HepG2 (cell line): ENCODE results near the gene TRPV4. TPM values are rescaled to one million over a fixed set of nuclear protein-coding genes. Genes with fewer than 3 reads are reported as not detected.
A peak's percentile ranks its signal among the peaks of the same experiment; 100 is the strongest.

Source experiments
- CHCHD3 ChIP-seq: sonication (generic); formaldehyde crosslinking; IDR thresholded peaks from 2 replicates; pipeline ENCODE4 v1.8.0; 2022; ENCODE audit warnings: mild to moderate bottlenecking, missing genetic modification reagents, moderate library complexity
- HNRNPUL1 ChIP-seq: fragments of 200-400 bp; formaldehyde crosslinking; IDR thresholded peaks from 2 replicates; pipeline ENCODE4 v1.6.1; 2017; ENCODE audit warnings: low read depth, mild to moderate bottlenecking, low read length, moderate library complexity
- KDM3A ChIP-seq: IDR thresholded peaks from 2 replicates; pipeline ENCODE4 v1.6.1; 2018; ENCODE audit warnings: low read depth, missing compliant biosample characterization
- KLF13 ChIP-seq: sonication (generic); formaldehyde crosslinking; IDR thresholded peaks from 2 replicates; pipeline ENCODE4 v1.4.0; 2020; ENCODE audit warnings: mild to moderate bottlenecking, missing genetic modification reagents
- ONECUT2 ChIP-seq: sonication (generic); formaldehyde crosslinking; IDR thresholded peaks from 2 replicates; pipeline ENCODE4 v1.4.0; 2020; ENCODE audit warnings: missing genetic modification reagents
- PHB2 ChIP-seq: fragments of 450-650 bp; IDR thresholded peaks from 2 replicates; pipeline ENCODE4 v1.6.1; 2018; ENCODE audit not compliant: partially characterized antibody
- SMARCC2 ChIP-seq: fragments of 450-650 bp; IDR thresholded peaks from 2 replicates; pipeline ENCODE4 v1.6.1; 2017; ENCODE audit warnings: antibody characterized with exemption, mild to moderate bottlenecking
- TCF7L2 ChIP-seq: IDR thresholded peaks from 2 replicates; pipeline ENCODE4 v1.6.1; 2011; ENCODE audit warnings: mild to moderate bottlenecking, low read depth, low read length, moderate library complexity
- TEAD2 ChIP-seq: sonication (generic); formaldehyde crosslinking; IDR thresholded peaks from 2 replicates; pipeline ENCODE4 v1.9.0; 2021; ENCODE audit warnings: missing genetic modification reagents
- YY1 ChIP-seq: IDR thresholded peaks from 2 replicates; pipeline ENCODE4 v1.6.1; 2011; ENCODE audit warnings: low read length, low read depth, moderate library complexity, mild to moderate bottlenecking; ENCODE audit not compliant: insufficient read depth, insufficient replicate concordance
- ZFP82 ChIP-seq: sonication (generic); formaldehyde crosslinking; IDR thresholded peaks from 2 replicates; pipeline ENCODE4 v1.5.1; 2020; ENCODE audit warnings: mild to moderate bottlenecking, missing genetic modification reagents, borderline replicate concordance
- ZFYVE20 ChIP-seq: sonication (generic); formaldehyde crosslinking; IDR thresholded peaks from 2 replicates; pipeline ENCODE4 v1.8.0; 2023; ENCODE audit warnings: low read depth, mild to moderate bottlenecking, moderate library complexity, missing genetic modification reagents, borderline replicate concordance
- ZNF251 ChIP-seq: sonication (generic); formaldehyde crosslinking; IDR thresholded peaks from 2 replicates; pipeline ENCODE4 v1.9.0; 2021; ENCODE audit warnings: mild to moderate bottlenecking, missing genetic modification reagents
- ZNF337 ChIP-seq: sonication (generic); formaldehyde crosslinking; IDR thresholded peaks from 2 replicates; pipeline ENCODE4 v1.5.1; 2020; ENCODE audit warnings: missing genetic modification reagents, low read depth, mild to moderate bottlenecking, borderline replicate concordance
- ZNF382 ChIP-seq: sonication (generic); formaldehyde crosslinking; IDR thresholded peaks from 2 replicates; pipeline ENCODE4 v1.5.0; 2020; ENCODE audit warnings: missing genetic modification reagents, mild to moderate bottlenecking, borderline replicate concordance
- ZNF564 ChIP-seq: sonication (generic); formaldehyde crosslinking; IDR thresholded peaks from 2 replicates; pipeline ENCODE4 v1.8.1; 2023; ENCODE audit warnings: mild to moderate bottlenecking, missing genetic modification reagents
- ZNF605 ChIP-seq: sonication (generic); formaldehyde crosslinking; IDR thresholded peaks from 2 replicates; pipeline ENCODE4 v1.8.0; 2022; ENCODE audit warnings: mild to moderate bottlenecking, missing genetic modification reagents
- ZNF670 ChIP-seq: sonication (generic); formaldehyde crosslinking; IDR thresholded peaks from 2 replicates; pipeline ENCODE4 v1.8.0; 2022; ENCODE audit warnings: mild to moderate bottlenecking, missing genetic modification reagents, borderline replicate concordance
- ZNF747 ChIP-seq: sonication (generic); formaldehyde crosslinking; IDR thresholded peaks from 2 replicates; pipeline ENCODE4 v1.8.1; 2023; ENCODE audit warnings: missing genetic modification reagents, mild to moderate bottlenecking, borderline replicate concordance
- ZSCAN25 ChIP-seq: sonication (generic); formaldehyde crosslinking; IDR thresholded peaks from 2 replicates; pipeline ENCODE4 v1.8.0; 2022; ENCODE audit warnings: mild to moderate bottlenecking, missing genetic modification reagents
- polyA plus RNA-seq, 8 experiments: library from polyadenylated mRNA; depleted of rRNA in 3 of 8; stranded (reverse) in 7 of 8; unstranded in 1 of 8; fragments of >200 nt; fragmentation: Illumina TruSeq in 4 of 8; extraction: Trizol in 4 of 8; gene quantifications; 2 replicates each; pipeline versions ENCODE4 v1.2.1 to v1.2.3, GENCODE V29; 2011 to 2016; ENCODE audit warnings: low read depth in 4 of 8, missing spikeins in 1 of 8, mixed read lengths in 1 of 8; ENCODE audit not compliant: insufficient read depth in 1 of 8
- total RNA-seq, 5 experiments: library from RNA; depleted of rRNA; stranded (reverse); fragments of >200 nt; fragmentation: Illumina TruSeq; extraction: Trizol; gene quantifications; 2 replicates each; pipeline ENCODE4 v1.2.3, GENCODE V29; 2016; ENCODE audit warnings: low read depth in 1 of 5
- TF ChIP-seq, protein P1 (sequence below): sonication (generic); formaldehyde crosslinking; IDR thresholded peaks from 2 replicates; pipeline ENCODE4 v1.9.0; 2021; ENCODE audit warnings: missing genetic modification reagents, mild to moderate bottlenecking, borderline replicate concordance
- TF ChIP-seq, protein P2 (sequence below): sonication (generic); formaldehyde crosslinking; IDR thresholded peaks from 2 replicates; pipeline ENCODE4 v1.8.1; 2023; ENCODE audit warnings: mild to moderate bottlenecking, missing genetic modification reagents
- TF ChIP-seq, protein P3 (sequence below): sonication (generic); formaldehyde crosslinking; IDR thresholded peaks from 2 replicates; pipeline ENCODE4 v1.4.0; 2020; ENCODE audit warnings: missing genetic modification reagents, borderline replicate concordance
- TF ChIP-seq, protein P4 (sequence below): sonication (generic); formaldehyde crosslinking; conservative IDR thresholded peaks from 2 replicates; pipeline ENCODE4 v1.4.0; 2020; ENCODE audit warnings: missing genetic modification reagents
- TF ChIP-seq, protein P5 (sequence below): sonication (generic); formaldehyde crosslinking; IDR thresholded peaks from 2 replicates; pipeline ENCODE4 v1.4.0; 2020; ENCODE audit warnings: missing genetic modification reagents, borderline replicate concordance

TRPV4 gene
- total and polyA plus RNA-seq, 2 of the 13 experiments (the other 11 are each of a cell fraction or from before 2014, with no cell fraction given): 0.66 to 4.7 TPM

DNA sequence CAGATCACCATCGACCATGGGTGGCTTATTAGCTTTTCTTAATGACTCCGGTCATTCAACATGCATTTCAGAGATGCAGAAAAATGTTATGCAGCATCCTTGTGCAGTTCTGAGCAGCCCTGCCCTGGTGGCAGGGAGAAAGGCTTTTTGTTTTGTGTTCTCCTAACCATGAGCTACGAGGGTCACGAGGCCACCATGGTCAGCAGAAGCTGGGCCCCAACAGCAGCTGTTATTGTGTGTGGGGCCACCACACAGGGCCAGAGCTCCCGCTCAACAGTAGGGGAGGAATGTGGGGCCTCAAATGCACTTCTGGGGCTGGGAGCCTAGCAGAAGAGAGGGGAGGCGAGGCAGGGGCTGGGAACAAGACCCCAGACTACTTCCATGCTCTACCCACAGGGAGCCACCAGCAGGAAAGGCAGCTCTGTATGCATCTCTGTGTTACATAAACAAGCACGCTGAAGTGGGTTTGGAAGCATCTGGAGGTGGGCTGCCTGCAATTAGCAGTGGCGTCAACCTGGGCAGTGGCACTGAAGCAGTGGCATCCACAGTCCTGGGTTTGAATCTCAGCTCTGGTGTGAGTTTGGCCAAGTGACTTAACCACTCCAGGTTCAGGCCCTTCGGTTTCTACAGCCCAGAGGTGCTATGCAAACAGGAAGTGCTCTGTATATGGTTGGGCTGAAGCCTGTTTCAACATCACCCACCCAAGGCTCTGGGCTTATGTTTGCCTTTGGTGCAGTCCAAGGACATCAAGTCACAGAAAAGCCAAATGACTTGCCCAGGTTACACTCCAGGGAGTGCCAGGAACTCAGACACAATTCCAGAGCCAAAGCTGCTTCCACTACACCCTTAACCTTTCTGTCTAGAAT lies 30.9 kb upstream of the TRPV4 start (continued):
- TF ChIP-seq TEAD2 (CRISPR knock-in tag) (no peak), HNRNPUL1 (no peak), ZNF251 (no peak), YY1 (no peak), KLF13 (no peak), ZFYVE20 (CRISPR knock-in tag) (no peak), ZNF747 (no peak), ZSCAN25 (CRISPR knock-in tag) (0 out of 2 replicates have a peak, but pooled peaks have one; percentile 31), PHB2 (no peak), ZNF564 (CRISPR knock-in tag) (peak; percentile 94), ZNF670 (no peak), ONECUT2 (CRISPR knock-in tag) (no peak), KDM3A (peak; percentile 59; the same call in 1 of the 2 replicates), ZNF337 (CRISPR knock-in tag) (no peak), CHCHD3 (CRISPR knock-in tag) (no peak), SMARCC2 (no peak), ZFP82 (CRISPR knock-in tag) (no peak), TCF7L2 (no peak), ZNF382 (CRISPR knock-in tag) (no peak), ZNF605 (peak; percentile 100)
- TF ChIP-seq, protein P1, sequence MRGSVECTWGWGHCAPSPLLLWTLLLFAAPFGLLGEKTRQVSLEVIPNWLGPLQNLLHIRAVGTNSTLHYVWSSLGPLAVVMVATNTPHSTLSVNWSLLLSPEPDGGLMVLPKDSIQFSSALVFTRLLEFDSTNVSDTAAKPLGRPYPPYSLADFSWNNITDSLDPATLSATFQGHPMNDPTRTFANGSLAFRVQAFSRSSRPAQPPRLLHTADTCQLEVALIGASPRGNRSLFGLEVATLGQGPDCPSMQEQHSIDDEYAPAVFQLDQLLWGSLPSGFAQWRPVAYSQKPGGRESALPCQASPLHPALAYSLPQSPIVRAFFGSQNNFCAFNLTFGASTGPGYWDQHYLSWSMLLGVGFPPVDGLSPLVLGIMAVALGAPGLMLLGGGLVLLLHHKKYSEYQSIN (CRISPR knock-in tag): no peak
- TF ChIP-seq, protein P2, sequence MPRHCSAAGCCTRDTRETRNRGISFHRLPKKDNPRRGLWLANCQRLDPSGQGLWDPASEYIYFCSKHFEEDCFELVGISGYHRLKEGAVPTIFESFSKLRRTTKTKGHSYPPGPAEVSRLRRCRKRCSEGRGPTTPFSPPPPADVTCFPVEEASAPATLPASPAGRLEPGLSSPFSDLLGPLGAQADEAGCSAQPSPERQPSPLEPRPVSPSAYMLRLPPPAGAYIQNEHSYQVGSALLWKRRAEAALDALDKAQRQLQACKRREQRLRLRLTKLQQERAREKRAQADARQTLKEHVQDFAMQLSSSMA (CRISPR knock-in tag): no peak
- TF ChIP-seq, protein P3, sequence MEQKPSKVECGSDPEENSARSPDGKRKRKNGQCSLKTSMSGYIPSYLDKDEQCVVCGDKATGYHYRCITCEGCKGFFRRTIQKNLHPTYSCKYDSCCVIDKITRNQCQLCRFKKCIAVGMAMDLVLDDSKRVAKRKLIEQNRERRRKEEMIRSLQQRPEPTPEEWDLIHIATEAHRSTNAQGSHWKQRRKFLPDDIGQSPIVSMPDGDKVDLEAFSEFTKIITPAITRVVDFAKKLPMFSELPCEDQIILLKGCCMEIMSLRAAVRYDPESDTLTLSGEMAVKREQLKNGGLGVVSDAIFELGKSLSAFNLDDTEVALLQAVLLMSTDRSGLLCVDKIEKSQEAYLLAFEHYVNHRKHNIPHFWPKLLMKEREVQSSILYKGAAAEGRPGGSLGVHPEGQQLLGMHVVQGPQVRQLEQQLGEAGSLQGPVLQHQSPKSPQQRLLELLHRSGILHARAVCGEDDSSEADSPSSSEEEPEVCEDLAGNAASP (CRISPR knock-in tag): peak; percentile 81
- TF ChIP-seq, protein P4, sequence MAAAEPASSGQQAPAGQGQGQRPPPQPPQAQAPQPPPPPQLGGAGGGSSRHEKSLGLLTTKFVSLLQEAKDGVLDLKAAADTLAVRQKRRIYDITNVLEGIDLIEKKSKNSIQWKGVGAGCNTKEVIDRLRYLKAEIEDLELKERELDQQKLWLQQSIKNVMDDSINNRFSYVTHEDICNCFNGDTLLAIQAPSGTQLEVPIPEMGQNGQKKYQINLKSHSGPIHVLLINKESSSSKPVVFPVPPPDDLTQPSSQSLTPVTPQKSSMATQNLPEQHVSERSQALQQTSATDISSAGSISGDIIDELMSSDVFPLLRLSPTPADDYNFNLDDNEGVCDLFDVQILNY (CRISPR knock-in tag): no peak
- TF ChIP-seq, protein P5, sequence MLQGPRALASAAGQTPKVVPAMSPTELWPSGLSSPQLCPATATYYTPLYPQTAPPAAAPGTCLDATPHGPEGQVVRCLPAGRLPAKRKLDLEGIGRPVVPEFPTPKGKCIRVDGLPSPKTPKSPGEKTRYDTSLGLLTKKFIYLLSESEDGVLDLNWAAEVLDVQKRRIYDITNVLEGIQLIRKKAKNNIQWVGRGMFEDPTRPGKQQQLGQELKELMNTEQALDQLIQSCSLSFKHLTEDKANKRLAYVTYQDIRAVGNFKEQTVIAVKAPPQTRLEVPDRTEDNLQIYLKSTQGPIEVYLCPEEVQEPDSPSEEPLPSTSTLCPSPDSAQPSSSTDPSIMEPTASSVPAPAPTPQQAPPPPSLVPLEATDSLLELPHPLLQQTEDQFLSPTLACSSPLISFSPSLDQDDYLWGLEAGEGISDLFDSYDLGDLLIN (CRISPR knock-in tag): no peak
